DND-41 (cell line): Measurements from ENCODE around the gene SIRT4.

Experiments
- ATAC-seq: fragments of 200-7000 bp; cut with Tn5 transposase; 3 replicates; pipeline ENCODE4 v1.9.1; 2021; ENCODE audit warnings: low read depth; ENCODE audit not compliant: insufficient read depth
- DNase-seq: peaks from one replicate; pipeline ENCODE4 v3.0.0-alpha.2; 2020
- H2AFZ ChIP-seq: 2 replicates; pipeline ENCODE4 v1.6.0; 2012; ENCODE audit warnings: low read depth, low read length
- H3K27ac ChIP-seq: 2 replicates; pipeline ENCODE4 v1.5.1; 2012; ENCODE audit warnings: low read length, inconsistent platforms
- H3K27me3 ChIP-seq: fragments of 200-600 bp; sonication (generic); 2 replicates; pipeline ENCODE4 v1.6.0; 2012; ENCODE audit warnings: low read length, mild to moderate bottlenecking, inconsistent platforms; ENCODE audit not compliant: insufficient read depth, poor library complexity
- H3K36me3 ChIP-seq: 2 replicates; pipeline ENCODE4 v1.5.1; 2012; ENCODE audit warnings: low read length, inconsistent platforms; ENCODE audit not compliant: insufficient read depth
- H3K4me1 ChIP-seq: 2 replicates; pipeline ENCODE4 v1.5.1; 2012; ENCODE audit warnings: mild to moderate bottlenecking, low read length; ENCODE audit not compliant: insufficient read depth
- H3K4me2 ChIP-seq: 2 replicates; pipeline ENCODE4 v1.6.0; 2012; ENCODE audit warnings: mild to moderate bottlenecking, moderate library complexity, low read length, inconsistent platforms; ENCODE audit not compliant: insufficient read depth
- H3K4me3 ChIP-seq, 2 experiments: fragments of 200-600 bp in 1 of 2; shearing (Covaris generic) in 1 of 2; 2 replicates each; pipeline ENCODE4 v1.5.1; 2012 to 2016; ENCODE audit warnings: inconsistent platforms in 2 of 2, low read length in 2 of 2, mild to moderate bottlenecking in 2 of 2, low read depth in 1 of 2, moderate library complexity in 1 of 2
- H3K79me2 ChIP-seq: 2 replicates; pipeline ENCODE4 v1.6.0; 2012; ENCODE audit warnings: low read length, inconsistent platforms; ENCODE audit not compliant: insufficient read depth
- H3K9ac ChIP-seq: 2 replicates; pipeline ENCODE4 v1.6.0; 2012; ENCODE audit warnings: low read depth, mild to moderate bottlenecking, inconsistent platforms, low read length, moderate library complexity
- H3K9me3 ChIP-seq: 2 replicates; pipeline ENCODE4 v1.5.1; 2012; ENCODE audit warnings: low read length, moderate library complexity, mild to moderate bottlenecking, inconsistent platforms; ENCODE audit not compliant: insufficient read depth, severe bottlenecking
- H4K20me1 ChIP-seq: 2 replicates; pipeline ENCODE4 v1.6.0; 2012; ENCODE audit warnings: low read length; ENCODE audit not compliant: insufficient read depth
- CTCF ChIP-seq: IDR thresholded peaks from 2 replicates; pipeline ENCODE4 v1.5.1; 2012; ENCODE audit warnings: borderline replicate concordance, low read length, moderate library complexity, mild to moderate bottlenecking; ENCODE audit not compliant: poor library complexity, severe bottlenecking; ENCODE audit errors: extremely low read depth
- EZH2 ChIP-seq: IDR thresholded peaks from 3 replicates; pipeline ENCODE4 v1.6.1; 2012; ENCODE audit warnings: borderline replicate concordance, low read depth, mild to moderate bottlenecking, moderate library complexity, low read length, inconsistent platforms; ENCODE audit not compliant: severe bottlenecking

The SIRT4 gene

GRCh38 chr12:120260607-120261006 is 41.5 kb upstream of the SIRT4 start:
- no peak for DNase-seq
- H3K9ac ChIP-seq: no peak overlapping the region
- ATAC-seq: no peak
- peaks cover 15% of the 10 kb centered on the region for H4K20me1 ChIP-seq
- no peaks in the 10 kb centered on the region for H3K9me3 ChIP-seq
- TF ChIP-seq CTCF (no peak), EZH2 (no peak)
- H2AFZ ChIP-seq: no peak overlapping the region
- peaks cover 7% of the 10 kb centered on the region for H3K79me2 ChIP-seq
- H3K4me2 ChIP-seq: no peak overlapping the region
- no peak overlapping the region for H3K4me3 ChIP-seq
- no peaks in the 10 kb centered on the region for H3K27me3 ChIP-seq
- H3K36me3 ChIP-seq: no peaks in the 10 kb centered on the region
- H3K27ac ChIP-seq: no peak overlapping the region
- peaks cover 14% of the 10 kb centered on the region for H3K4me1 ChIP-seq

- no peak for TF ChIP-seq CTCF
- TF ChIP-seq EZH2: no peak
- Histone ChIP-seq H3K4me2 (no peak overlapping the region), H4K20me1 (peaks cover 15% of the 10 kb centered on the region), H3K27me3 (no peaks in the 10 kb centered on the region), H3K79me2 (peaks cover 7% of the 10 kb centered on the region), H3K27ac (no peak overlapping the region), H3K36me3 (no peaks in the 10 kb centered on the region), H3K9me3 (no peaks in the 10 kb centered on the region), H3K4me1 (peaks cover 17% of the 10 kb centered on the region), H3K4me3 (no peak overlapping the region), H3K9ac (no peak overlapping the region), H2AFZ (no peak overlapping the region)
- DNase-seq (no peak), ATAC-seq (no peak)
These were observed 39.9 kb upstream of the SIRT4 start for GRCh38 chr12:120261951-120262851.

GRCh38 chr12:120262852-120263747 is 39.0 kb upstream of the SIRT4 start:
- ATAC-seq (no peak), DNase-seq (no peak)
- Histone ChIP-seq H3K4me2 (no peak overlapping the region), H4K20me1 (peaks cover 10% of the 10 kb centered on the region; the same call in 1 of the 2 replicates), H3K79me2 (peaks cover 7% of the 10 kb centered on the region), H3K9me3 (no peaks in the 10 kb centered on the region), H2AFZ (no peak overlapping the region), H3K4me1 (peaks cover 17% of the 10 kb centered on the region), H3K27ac (no peak overlapping the region), H3K9ac (no peak overlapping the region), H3K4me3 (no peak overlapping the region), H3K36me3 (no peaks in the 10 kb centered on the region), H3K27me3 (no peaks in the 10 kb centered on the region)
- no peak for TF ChIP-seq EZH2
- TF ChIP-seq CTCF: no peak
